BE2C (cell line): ENCODE data around the gene RAB8A.

Source experiments
- DNase-seq: peaks from one replicate; pipeline ENCODE4 v3.0.0-alpha.2; 2020
- H3K27me3 ChIP-seq: fragments of 250-450 bp; sonication (Bioruptor Pico); 2 replicates; pipeline ENCODE4 v1.5.1; 2020; ENCODE audit warnings: mild to moderate bottlenecking
- H3K36me3 ChIP-seq: fragments of 250-450 bp; sonication (Bioruptor Pico); 2 replicates; pipeline ENCODE4 v1.5.1; 2020; ENCODE audit warnings: mild to moderate bottlenecking
- H3K4me1 ChIP-seq: fragments of 250-450 bp; sonication (Bioruptor Pico); 2 replicates; pipeline ENCODE4 v1.5.1; 2020
- H3K4me3 ChIP-seq: 2 replicates; pipeline ENCODE4 v1.5.1; 2011; ENCODE audit warnings: low read depth, low read length
- H3K9me3 ChIP-seq: fragments of 250-450 bp; sonication (Bioruptor Pico); 2 replicates; pipeline ENCODE4 v1.5.1; 2020
- CTCF ChIP-seq: IDR thresholded peaks from 2 replicates; pipeline ENCODE4 v1.5.1; 2012; ENCODE audit warnings: mild to moderate bottlenecking, low read depth, low read length

Gene RAB8A

GRCh38 chr19:16067205-16067938, 44.3 kb upstream of the RAB8A start:
- Histone ChIP-seq H3K27me3 (no peaks in the 10 kb centered on the region), H3K36me3 (no peaks in the 10 kb centered on the region), H3K4me3 (no peak overlapping the region), H3K9me3 (no peaks in the 10 kb centered on the region; the same call in 1 of the 2 replicates), H3K4me1 (no peaks in the 10 kb centered on the region)
- no peak for TF ChIP-seq CTCF
- DNase-seq, result no peak

GRCh38 chr19:16068696-16069259, 42.9 kb upstream of the RAB8A start:
- Histone ChIP-seq H3K9me3 (no peaks in the 10 kb centered on the region; the same call in 1 of the 2 replicates), H3K36me3 (no peaks in the 10 kb centered on the region), H3K4me1 (no peaks in the 10 kb centered on the region), H3K4me3 (no peak overlapping the region), H3K27me3 (no peaks in the 10 kb centered on the region)
- DNase-seq, result no peak
- TF ChIP-seq CTCF, result no peak

- no peak for DNase-seq
- Histone ChIP-seq H3K4me1 (no peaks in the 10 kb centered on the region), H3K4me3 (no peak overlapping the region), H3K36me3 (no peaks in the 10 kb centered on the region), H3K9me3 (no peaks in the 10 kb centered on the region; the same call in 1 of the 2 replicates), H3K27me3 (no peaks in the 10 kb centered on the region)
- no peak for TF ChIP-seq CTCF
Measured at GRCh38 chr19:16069813-16070365, 41.8 kb upstream of the RAB8A start.

- no peak for DNase-seq
- no peaks in the 10 kb centered on the region for H3K4me1 ChIP-seq
- TF ChIP-seq CTCF, result no peak
- no peaks in the 10 kb centered on the region for H3K36me3 ChIP-seq
- no peaks in the 10 kb centered on the region; the same call in 1 of the 2 replicates for H3K9me3 ChIP-seq
- H3K4me3 ChIP-seq, result no peak overlapping the region
- H3K27me3 ChIP-seq, result no peaks in the 10 kb centered on the region
Measured at GRCh38 chr19:16070366-16070990, 41.2 kb upstream of the RAB8A start.

DNA sequence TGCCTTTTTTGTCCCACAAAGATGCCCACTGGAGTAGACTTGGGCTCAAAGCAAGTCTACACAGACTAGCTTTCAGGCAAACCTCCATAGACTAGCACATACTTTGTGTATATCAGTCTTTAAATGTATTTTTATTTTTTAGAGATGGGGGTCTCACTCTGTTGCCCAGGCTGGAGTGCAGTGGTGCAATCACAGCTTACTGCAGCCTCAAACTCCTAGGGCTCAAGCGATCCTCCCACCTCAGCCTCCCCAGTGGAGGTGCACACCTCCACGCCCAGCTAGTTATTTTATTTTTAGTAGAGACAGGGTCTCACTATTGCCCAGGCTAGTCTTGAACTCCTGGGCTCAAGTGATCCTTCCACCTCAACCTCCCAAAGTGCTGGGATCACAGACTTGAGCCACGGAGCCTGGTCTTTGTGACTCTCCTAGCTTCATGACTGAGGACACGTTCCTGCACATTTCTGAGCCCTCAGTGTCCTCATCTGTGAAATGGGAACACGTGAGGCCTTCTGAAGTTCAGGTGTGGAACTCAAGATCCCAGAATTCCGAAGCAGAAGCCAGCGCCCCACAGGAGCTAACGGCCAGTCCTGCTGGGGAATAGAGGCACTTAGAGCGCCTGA, 40.5 kb upstream of the RAB8A start:
- TF ChIP-seq CTCF, result no peak
- no peaks in the 10 kb centered on the region for H3K4me1 ChIP-seq
- H3K27me3 ChIP-seq, result no peaks in the 10 kb centered on the region
- no peak for DNase-seq
- no peak overlapping the region for H3K4me3 ChIP-seq
- H3K36me3 ChIP-seq, result no peaks in the 10 kb centered on the region
- no peaks in the 10 kb centered on the region; the same call in 1 of the 2 replicates for H3K9me3 ChIP-seq
